Neural progenitor cell (in vitro differentiated cells): ENCODE results near the gene BACE2.

Experiments used
- CTCF ChIP-seq: fragments of 200-600 bp; sonication (generic); IDR thresholded peaks from 2 replicates; pipeline ENCODE4 v1.5.1; 2017; ENCODE audit warnings: antibody characterized with exemption, mild to moderate bottlenecking
- EZH2 ChIP-seq: fragments of 200-600 bp; sonication (generic); IDR thresholded peaks from 2 replicates; pipeline ENCODE4 v1.6.1; 2017; ENCODE audit warnings: antibody characterized with exemption, mild to moderate bottlenecking, moderate library complexity

DNA sequence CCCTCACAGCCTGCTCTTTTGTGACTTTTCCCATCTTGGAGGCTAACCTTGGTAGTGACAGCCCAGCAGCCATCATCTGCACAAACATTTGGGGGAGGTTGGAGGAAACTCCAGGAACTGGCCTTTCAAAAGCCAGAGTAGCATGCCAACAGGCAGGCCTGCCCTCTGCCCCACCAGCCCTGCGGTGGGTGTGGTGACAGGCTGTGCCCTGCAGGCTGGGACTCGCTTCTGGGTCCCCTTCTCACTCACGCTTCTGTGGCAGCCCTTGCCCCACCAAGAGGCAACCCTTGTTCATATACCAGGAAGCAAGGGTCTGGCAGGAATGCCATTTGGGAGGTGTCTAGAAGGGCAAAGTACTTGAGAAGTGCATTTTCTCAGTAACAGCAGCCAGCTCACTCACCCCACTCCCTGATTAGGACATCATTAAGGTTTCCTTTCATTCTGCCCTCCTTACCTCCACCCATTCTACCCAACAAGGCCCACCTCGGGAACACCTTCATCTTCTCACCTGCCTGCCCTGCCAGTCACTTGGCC lies 127.8 kb downstream of the BACE2 start:
- no peak for TF ChIP-seq CTCF
- no peak for TF ChIP-seq EZH2
